MM.1S (cell line): Measurements from ENCODE around the gene MAGEA9.
"Not testable (repeated sequence)": the region's sequence is repeated elsewhere in the genome, so short reads cannot be mapped to it uniquely, and the experiment has no call there.

Experiments used
- CTCF ChIP-seq: fragments of 300-600 bp; sonication (generic); IDR thresholded peaks from 2 replicates; pipeline ENCODE4 v1.5.1; 2016; ENCODE audit warnings: antibody characterized with exemption, low read length, mixed read lengths
- EZH2 ChIP-seq: fragments of 300-600 bp; sonication (generic); optimal IDR thresholded peaks from 2 replicates; pipeline ENCODE3; 2017; ENCODE audit warnings: low read depth, mild to moderate bottlenecking, antibody characterized with exemption, low read length, mixed read lengths
- EZH2phosphoT487 ChIP-seq: fragments of 300-600 bp; sonication (generic); IDR thresholded peaks from 2 replicates; pipeline ENCODE4 v1.6.1; 2018; ENCODE audit warnings: antibody characterized with exemption, low read length

- TF ChIP-seq CTCF, EZH2phosphoT487, EZH2: not testable (repeated sequence)
Observed at GRCh38 chrX:149773026-149773425, 8.7 kb upstream of the MAGEA9 start.
